ENCODE measurements around the gene SLC39A13. TPM values are rescaled to one million over a fixed set of nuclear protein-coding genes. Genes with fewer than 3 reads are reported as not detected.

SLC39A13 gene
- polyA plus RNA-seq, 3 donors: 4.8 to 27.4 (median 5.9) TPM

DNA sequence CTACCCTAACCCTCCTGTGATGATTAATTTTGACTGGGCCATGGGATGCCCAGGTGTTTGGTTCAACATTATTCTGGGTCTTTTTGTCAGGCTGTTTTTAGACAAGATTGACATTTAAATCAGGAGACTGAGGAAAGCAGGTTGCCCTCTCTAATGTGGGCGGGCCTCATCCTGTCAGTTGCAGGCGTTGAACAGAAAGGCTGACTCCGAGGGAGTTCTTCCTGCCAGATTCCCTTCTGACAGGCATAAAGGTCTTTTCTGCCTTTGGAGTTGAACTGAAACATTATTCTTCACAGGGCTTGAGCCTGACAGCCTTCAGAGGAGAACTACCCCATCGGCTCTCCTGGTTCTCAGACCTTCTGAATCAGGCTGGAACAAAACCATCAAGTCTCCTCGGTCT lies 22.1 kb downstream of the SLC39A13 start:
- peaks cover 0 to 7% (median 1%) of the 10 kb centered on the region in 3 donors for H3K27me3 Mint-ChIP-seq (ENCODE audit: low read depth in 3 of 3)
- Histone ChIP-seq H3K27me3 (ENCODE audit: control insufficient read depth in 2 of 2, insufficient read depth in 2 of 2, low read length in 2 of 2) (no peaks in the 10 kb centered on the region), H3K36me3 (replicated peaks in 1 of 2; ENCODE audit: control insufficient read depth in 1 of 2, insufficient read depth in 2 of 2, low read length in 2 of 2) (no peaks in the 10 kb centered on the region), H3K4me2 (replicated peaks; ENCODE audit: extremely low read depth, low read length, poor library complexity, severe bottlenecking) (no peak overlapping the region), H3K4me3 (replicated peaks in 1 of 3; ENCODE audit: low read depth in 2 of 3, low read length in 3 of 3) (no peak overlapping the region), H2AFZ (ENCODE audit: insufficient read depth, low read depth, low read length, poor library complexity, severe bottlenecking) (no peak overlapping the region), H3K9me3 (replicated peaks in 1 of 2; ENCODE audit: control insufficient read depth in 1 of 2, insufficient read depth in 1 of 2, low read length in 2 of 2) (no peaks in the 10 kb centered on the region), H3K79me2 (ENCODE audit: insufficient read depth, low read length) (peaks cover 6% of the 10 kb centered on the region), H3K4me1 (ENCODE audit: control insufficient read depth in 1 of 2, insufficient read depth in 2 of 2, low read length in 2 of 2) (peaks cover 8 to 12% of the 10 kb centered on the region in 2 donors), H3K27ac (ENCODE audit: low read depth in 1 of 2, low read length in 2 of 2) (no peak overlapping the region), H4K20me1 (ENCODE audit: insufficient read depth, low read length) (no peaks in the 10 kb centered on the region), H3K9ac (ENCODE audit: insufficient read depth, low read length, poor library complexity, severe bottlenecking) (no peak overlapping the region)
- no peaks in the 10 kb centered on the region for H3K9me3 Mint-ChIP-seq
- no peak overlapping the region for H3K27ac Mint-ChIP-seq
- no peaks in the 10 kb centered on the region for H3K36me3 Mint-ChIP-seq
- no peak overlapping the region for H3K4me3 Mint-ChIP-seq
- TF ChIP-seq CTCF (IDR thresholded peaks at IDR 0.05): no peak
- DNase-seq: no peak
- intact Hi-C loops (cut with micrococcal nuclease): no loop called here
- H3K4me1 Mint-ChIP-seq: peaks cover 7% of the 10 kb centered on the region
- WGBS (ENCODE audit: insufficient coverage): 59% methylated on average over 3 of the region's 5 CpGs

GRCh38 chr11:47431356-47432083 lies 23.1 kb downstream of the SLC39A13 start:
- Histone ChIP-seq H3K4me3 (replicated peaks in 1 of 3; ENCODE audit: low read depth in 2 of 3, low read length in 3 of 3) (no peak overlapping the region), H3K79me2 (ENCODE audit: insufficient read depth, low read length) (no peaks in the 10 kb centered on the region), H3K4me2 (replicated peaks; ENCODE audit: extremely low read depth, low read length, poor library complexity, severe bottlenecking) (no peak overlapping the region), H3K27me3 (ENCODE audit: control insufficient read depth in 2 of 2, insufficient read depth in 2 of 2, low read length in 2 of 2) (no peaks in the 10 kb centered on the region), H3K27ac (ENCODE audit: low read depth in 1 of 2, low read length in 2 of 2) (no peak overlapping the region), H2AFZ (ENCODE audit: insufficient read depth, low read depth, low read length, poor library complexity, severe bottlenecking) (no peak overlapping the region), H3K9ac (ENCODE audit: insufficient read depth, low read length, poor library complexity, severe bottlenecking) (no peak overlapping the region), H3K36me3 (replicated peaks in 1 of 2; ENCODE audit: control insufficient read depth in 1 of 2, insufficient read depth in 2 of 2, low read length in 2 of 2) (no peaks in the 10 kb centered on the region), H4K20me1 (ENCODE audit: insufficient read depth, low read length) (no peaks in the 10 kb centered on the region), H3K9me3 (replicated peaks in 1 of 2; ENCODE audit: control insufficient read depth in 1 of 2, insufficient read depth in 1 of 2, low read length in 2 of 2) (no peaks in the 10 kb centered on the region), H3K4me1 (ENCODE audit: control insufficient read depth in 1 of 2, insufficient read depth in 2 of 2, low read length in 2 of 2) (peaks cover 4 to 10% of the 10 kb centered on the region in 2 donors)
- WGBS (ENCODE audit: insufficient coverage): 100% methylated on average over 8 of the region's 9 CpGs
- Mint-ChIP-seq H3K27me3 (ENCODE audit: low read depth in 3 of 3) (peaks cover 0 to 7% (median 1%) of the 10 kb centered on the region in 3 donors), H3K36me3 (no peaks in the 10 kb centered on the region), H3K9me3 (no peaks in the 10 kb centered on the region), H3K4me1 (peaks cover 3% of the 10 kb centered on the region), H3K27ac (peak overlapping the region in 1 of 7 donors; percentile 11), H3K4me3 (no peak overlapping the region)
- no peak for DNase-seq
- intact Hi-C loops (cut with micrococcal nuclease): no loop called here
- no peak for TF ChIP-seq CTCF (IDR thresholded peaks at IDR 0.05)
